HFFc6 (cell line): ENCODE measurements around the gene IQCH. TPM values are rescaled to one million over a fixed set of nuclear protein-coding genes. Genes with fewer than 3 reads are reported as not detected.

Experiments
- DNase-seq: peaks from one replicate; pipeline ENCODE4 v3.0.0-alpha.2; 2018
- H3K27ac Mint-ChIP-seq: 2 replicates; pipeline ENCODE4 v1.8.0; 2020; ENCODE audit warnings: mild to moderate bottlenecking, mixed read lengths
- H3K27me3 Mint-ChIP-seq: 2 replicates; pipeline ENCODE4 v1.8.0; 2021; ENCODE audit warnings: mild to moderate bottlenecking, moderate library complexity, mixed read lengths; ENCODE audit not compliant: insufficient read depth
- H3K36me3 Mint-ChIP-seq: 2 replicates; pipeline ENCODE4 v1.8.0; 2021; ENCODE audit warnings: low read depth, mixed read lengths
- H3K4me1 Mint-ChIP-seq: 2 replicates; pipeline ENCODE4 v1.8.0; 2020; ENCODE audit warnings: low read depth, mixed read lengths
- H3K4me3 Mint-ChIP-seq: 2 replicates; pipeline ENCODE4 v1.8.0; 2020; ENCODE audit warnings: mild to moderate bottlenecking, moderate library complexity, mixed read lengths
- H3K9me3 Mint-ChIP-seq: 2 replicates; pipeline ENCODE4 v1.8.0; 2020; ENCODE audit warnings: mild to moderate bottlenecking, mixed read lengths
- total RNA-seq, 6 experiments: library from RNA; stranded (reverse); fragmentation: NEBNext Ultra II Directional; extraction: Animal tissue kit (Norgen Biotek cat#: 25700); gene quantifications; 2 replicates in 1 of 6; 3 replicates in 5 of 6; pipeline ENCODE4 v1.2.3, GENCODE V29; 2021
- TF ChIP-seq, protein P1 (sequence below): fragments of 200-600 bp; sonication (generic); IDR thresholded peaks from 2 replicates; pipeline ENCODE4 v1.5.0; 2021; ENCODE audit warnings: antibody characterized with exemption, mild to moderate bottlenecking

Gene IQCH
- total RNA-seq, 6 experiments from 2014 or later, result 1.1 to 2.2 (median 1.5) TPM

- Mint-ChIP-seq H3K9me3 (no peaks in the 10 kb centered on the region), H3K36me3 (no peaks in the 10 kb centered on the region), H3K4me1 (peaks cover 13% of the 10 kb centered on the region), H3K4me3 (no peak overlapping the region), H3K27ac (no peak overlapping the region), H3K27me3 (peaks cover 7% of the 10 kb centered on the region)
- DNase-seq, result no peak
- TF ChIP-seq, protein P1, sequence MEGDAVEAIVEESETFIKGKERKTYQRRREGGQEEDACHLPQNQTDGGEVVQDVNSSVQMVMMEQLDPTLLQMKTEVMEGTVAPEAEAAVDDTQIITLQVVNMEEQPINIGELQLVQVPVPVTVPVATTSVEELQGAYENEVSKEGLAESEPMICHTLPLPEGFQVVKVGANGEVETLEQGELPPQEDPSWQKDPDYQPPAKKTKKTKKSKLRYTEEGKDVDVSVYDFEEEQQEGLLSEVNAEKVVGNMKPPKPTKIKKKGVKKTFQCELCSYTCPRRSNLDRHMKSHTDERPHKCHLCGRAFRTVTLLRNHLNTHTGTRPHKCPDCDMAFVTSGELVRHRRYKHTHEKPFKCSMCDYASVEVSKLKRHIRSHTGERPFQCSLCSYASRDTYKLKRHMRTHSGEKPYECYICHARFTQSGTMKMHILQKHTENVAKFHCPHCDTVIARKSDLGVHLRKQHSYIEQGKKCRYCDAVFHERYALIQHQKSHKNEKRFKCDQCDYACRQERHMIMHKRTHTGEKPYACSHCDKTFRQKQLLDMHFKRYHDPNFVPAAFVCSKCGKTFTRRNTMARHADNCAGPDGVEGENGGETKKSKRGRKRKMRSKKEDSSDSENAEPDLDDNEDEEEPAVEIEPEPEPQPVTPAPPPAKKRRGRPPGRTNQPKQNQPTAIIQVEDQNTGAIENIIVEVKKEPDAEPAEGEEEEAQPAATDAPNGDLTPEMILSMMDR, result no peak
Observed at GRCh38 chr15:67406257-67406861, 151.8 kb downstream of the IQCH start.

DNA sequence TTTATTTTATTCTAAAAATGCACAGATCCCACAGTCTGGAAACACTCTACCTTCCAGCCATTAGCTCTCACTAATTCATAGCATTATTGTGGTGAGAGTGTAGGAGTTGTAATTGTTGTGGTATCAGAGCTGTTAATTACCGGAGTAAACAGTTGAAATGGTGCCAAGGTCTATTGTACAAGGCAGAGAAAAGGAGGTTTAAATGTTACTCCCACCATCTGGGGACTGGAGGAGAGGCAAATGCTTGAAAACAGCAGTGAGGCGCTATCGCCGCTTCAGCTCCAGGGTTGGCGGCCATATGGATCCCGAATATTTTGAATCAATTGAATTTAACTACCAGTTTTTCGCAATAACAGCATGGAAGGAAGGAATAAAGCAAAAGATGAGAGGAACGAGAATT is 153.2 kb downstream of the IQCH start:
- peaks cover 7% of the 10 kb centered on the region for H3K27me3 Mint-ChIP-seq
- TF ChIP-seq, protein P1, result no peak
- H3K36me3 Mint-ChIP-seq, result no peaks in the 10 kb centered on the region
- no peak overlapping the region for H3K4me3 Mint-ChIP-seq
- no peaks in the 10 kb centered on the region for H3K9me3 Mint-ChIP-seq
- DNase-seq, result no peak
- peaks cover 20% of the 10 kb centered on the region for H3K4me1 Mint-ChIP-seq
- H3K27ac Mint-ChIP-seq, result no peak overlapping the region

DNA sequence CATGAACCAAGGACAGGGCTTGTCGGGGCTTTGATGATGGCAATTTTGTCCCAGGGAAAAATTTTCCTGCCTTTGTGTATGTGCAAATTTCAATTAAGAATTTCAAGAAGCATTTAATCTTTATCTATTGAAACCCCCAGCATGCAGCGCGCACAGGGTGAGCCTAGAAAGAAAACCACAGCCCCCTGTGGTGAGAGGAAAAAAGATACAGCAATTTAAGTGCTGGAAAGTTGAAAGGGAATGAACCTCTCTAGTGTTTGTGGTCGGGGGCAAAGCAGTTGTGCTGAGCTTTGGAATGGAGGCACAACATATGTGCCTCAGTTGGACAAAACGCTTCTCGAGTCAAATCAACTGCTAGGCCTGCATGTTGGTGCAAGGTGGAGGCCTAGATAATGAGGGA is 154.6 kb downstream of the IQCH start:
- Mint-ChIP-seq H3K27ac (no peak overlapping the region), H3K36me3 (no peaks in the 10 kb centered on the region), H3K4me3 (no peak overlapping the region), H3K27me3 (peaks cover 4% of the 10 kb centered on the region), H3K4me1 (peaks cover 34% of the 10 kb centered on the region), H3K9me3 (no peaks in the 10 kb centered on the region)
- TF ChIP-seq, protein P1, result no peak
- no peak for DNase-seq

- Mint-ChIP-seq H3K27ac (no peak overlapping the region), H3K4me1 (peaks cover 35% of the 10 kb centered on the region), H3K4me3 (no peak overlapping the region), H3K27me3 (peaks cover 3% of the 10 kb centered on the region), H3K36me3 (no peaks in the 10 kb centered on the region), H3K9me3 (no peaks in the 10 kb centered on the region)
- TF ChIP-seq, protein P1, result no peak
- peak; percentile 43 for DNase-seq
Observed at GRCh38 chr15:67411486-67411885, 156.9 kb downstream of the IQCH start.

DNA sequence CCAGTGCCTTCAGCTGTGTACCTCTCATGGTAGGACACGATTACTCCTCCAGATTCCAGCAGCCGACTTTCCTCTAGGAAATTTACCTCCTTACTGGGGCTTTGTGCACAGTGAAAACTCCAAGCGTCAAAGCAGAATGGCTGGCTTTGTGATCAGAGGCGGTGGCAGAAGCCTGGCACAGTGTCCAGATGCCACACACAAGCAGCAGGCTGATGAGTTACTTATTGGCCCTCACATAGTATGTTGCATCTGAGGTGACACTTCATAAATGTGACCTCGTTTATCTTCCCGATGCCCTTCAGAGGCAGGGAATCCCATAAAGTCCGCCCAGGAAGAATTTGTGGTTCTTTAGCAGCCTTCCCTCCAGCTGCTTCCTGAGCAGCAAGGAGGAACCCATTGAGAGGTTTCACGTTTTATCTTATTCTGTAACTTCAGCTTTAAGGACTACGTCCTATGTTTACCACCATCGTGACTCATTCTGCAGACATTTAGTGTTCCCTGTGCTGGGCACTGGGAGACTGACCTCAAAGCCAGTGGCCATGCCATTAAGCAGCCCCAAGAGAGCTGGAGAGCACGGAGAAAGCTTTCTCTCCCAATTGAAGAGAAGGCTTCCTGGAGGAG is 159.3 kb downstream of the IQCH start:
- Mint-ChIP-seq H3K27me3 (peaks cover 1% of the 10 kb centered on the region; the same call in 1 of the 2 replicates), H3K9me3 (no peaks in the 10 kb centered on the region), H3K36me3 (no peaks in the 10 kb centered on the region), H3K4me1 (peaks cover 35% of the 10 kb centered on the region), H3K27ac (peak overlapping the region; percentile 76), H3K4me3 (peak overlapping the region; percentile 61)
- TF ChIP-seq, protein P1, result no peak
- peak; percentile 42 for DNase-seq
